ENCODE measurements around the gene CHEK1. TPM values are rescaled to one million over a fixed set of nuclear protein-coding genes. Genes with fewer than 3 reads are reported as not detected.

The CHEK1 gene
- total and polyA plus RNA-seq, 2 of the 4 experiments (the other 2 are of a cell fraction): 16.0 to 22.6 TPM

DNA sequence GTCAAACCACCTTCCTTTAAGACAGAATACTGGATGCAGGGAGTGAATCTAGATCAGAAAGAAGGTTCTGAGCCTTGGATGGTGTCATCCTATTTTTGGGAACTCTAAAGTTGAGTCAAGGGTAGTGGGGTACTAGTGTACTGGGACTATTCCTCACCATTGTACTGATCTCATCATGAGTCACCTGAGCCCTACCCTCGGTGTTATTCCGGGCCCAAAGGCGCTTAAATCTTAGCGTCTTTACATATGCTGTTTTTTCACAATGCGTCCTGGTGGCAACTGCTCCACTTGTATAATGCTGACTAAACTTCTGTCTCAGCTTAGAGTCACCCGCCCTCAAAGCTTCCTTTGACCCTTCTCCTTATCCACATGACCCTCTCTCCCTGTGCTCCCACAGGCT lies 95.8 kb downstream of the CHEK1 start:
- H3K4ac ChIP-seq (ENCODE audit: low read depth, low read length): no peak overlapping the region
- TF ChIP-seq, protein P1, sequence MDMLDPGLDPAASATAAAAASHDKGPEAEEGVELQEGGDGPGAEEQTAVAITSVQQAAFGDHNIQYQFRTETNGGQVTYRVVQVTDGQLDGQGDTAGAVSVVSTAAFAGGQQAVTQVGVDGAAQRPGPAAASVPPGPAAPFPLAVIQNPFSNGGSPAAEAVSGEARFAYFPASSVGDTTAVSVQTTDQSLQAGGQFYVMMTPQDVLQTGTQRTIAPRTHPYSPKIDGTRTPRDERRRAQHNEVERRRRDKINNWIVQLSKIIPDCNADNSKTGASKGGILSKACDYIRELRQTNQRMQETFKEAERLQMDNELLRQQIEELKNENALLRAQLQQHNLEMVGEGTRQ (IDR thresholded peaks at IDR 0.05; ENCODE audit: low read depth, low read length): no peak
- TF ChIP-seq, protein P2, sequence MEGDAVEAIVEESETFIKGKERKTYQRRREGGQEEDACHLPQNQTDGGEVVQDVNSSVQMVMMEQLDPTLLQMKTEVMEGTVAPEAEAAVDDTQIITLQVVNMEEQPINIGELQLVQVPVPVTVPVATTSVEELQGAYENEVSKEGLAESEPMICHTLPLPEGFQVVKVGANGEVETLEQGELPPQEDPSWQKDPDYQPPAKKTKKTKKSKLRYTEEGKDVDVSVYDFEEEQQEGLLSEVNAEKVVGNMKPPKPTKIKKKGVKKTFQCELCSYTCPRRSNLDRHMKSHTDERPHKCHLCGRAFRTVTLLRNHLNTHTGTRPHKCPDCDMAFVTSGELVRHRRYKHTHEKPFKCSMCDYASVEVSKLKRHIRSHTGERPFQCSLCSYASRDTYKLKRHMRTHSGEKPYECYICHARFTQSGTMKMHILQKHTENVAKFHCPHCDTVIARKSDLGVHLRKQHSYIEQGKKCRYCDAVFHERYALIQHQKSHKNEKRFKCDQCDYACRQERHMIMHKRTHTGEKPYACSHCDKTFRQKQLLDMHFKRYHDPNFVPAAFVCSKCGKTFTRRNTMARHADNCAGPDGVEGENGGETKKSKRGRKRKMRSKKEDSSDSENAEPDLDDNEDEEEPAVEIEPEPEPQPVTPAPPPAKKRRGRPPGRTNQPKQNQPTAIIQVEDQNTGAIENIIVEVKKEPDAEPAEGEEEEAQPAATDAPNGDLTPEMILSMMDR (conservative IDR thresholded peaks at IDR 0.05; ENCODE audit: low read depth, low read length): no peak
- no peak for TF ChIP-seq FOS (IDR thresholded peaks at IDR 0.05; ENCODE audit: low read depth, low read length)
- no peak for TF ChIP-seq RFX5 (IDR thresholded peaks at IDR 0.05; ENCODE audit: low read depth, low read length)
- TF ChIP-seq MAFK (IDR thresholded peaks at IDR 0.05; ENCODE audit: low read depth, low read length): no peak
- no peak for TF ChIP-seq MXI1 (IDR thresholded peaks at IDR 0.05; ENCODE audit: borderline replicate concordance, low read depth, low read length)
- no peak for TF ChIP-seq POLR2A (IDR thresholded peaks at IDR 0.05; ENCODE audit: low read depth, low read length)
- TF ChIP-seq CHD1 (IDR thresholded peaks at IDR 0.05; ENCODE audit: low read depth, low read length): no peak
- no peak for TF ChIP-seq CEBPB (IDR thresholded peaks at IDR 0.05; ENCODE audit: low read depth, low read length)
- TF ChIP-seq MAZ (IDR thresholded peaks at IDR 0.05; ENCODE audit: borderline replicate concordance, low read depth, low read length): no peak
- no peak for TF ChIP-seq BHLHE40 (IDR thresholded peaks at IDR 0.05; ENCODE audit: low read depth, low read length)
- TF ChIP-seq, protein P3, sequence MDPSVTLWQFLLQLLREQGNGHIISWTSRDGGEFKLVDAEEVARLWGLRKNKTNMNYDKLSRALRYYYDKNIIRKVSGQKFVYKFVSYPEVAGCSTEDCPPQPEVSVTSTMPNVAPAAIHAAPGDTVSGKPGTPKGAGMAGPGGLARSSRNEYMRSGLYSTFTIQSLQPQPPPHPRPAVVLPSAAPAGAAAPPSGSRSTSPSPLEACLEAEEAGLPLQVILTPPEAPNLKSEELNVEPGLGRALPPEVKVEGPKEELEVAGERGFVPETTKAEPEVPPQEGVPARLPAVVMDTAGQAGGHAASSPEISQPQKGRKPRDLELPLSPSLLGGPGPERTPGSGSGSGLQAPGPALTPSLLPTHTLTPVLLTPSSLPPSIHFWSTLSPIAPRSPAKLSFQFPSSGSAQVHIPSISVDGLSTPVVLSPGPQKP (IDR thresholded peaks at IDR 0.05; ENCODE audit: borderline replicate concordance, low read depth, low read length): no peak
- TF ChIP-seq NFE2L2 (IDR thresholded peaks at IDR 0.05; ENCODE audit: low read depth, low read length): no peak
- TF ChIP-seq RCOR1 (IDR thresholded peaks at IDR 0.05; ENCODE audit: insufficient replicate concordance, low read length): no peak
- no peak for TF ChIP-seq RAD21 (IDR thresholded peaks at IDR 0.05; ENCODE audit: low read length)
- intact Hi-C loops (cut with micrococcal nuclease) (no loop called here), dilution Hi-C loops (cut with HindIII; ENCODE audit: low sequenced_read_pairs, unreplicated experiment) (no loop called here), in situ Hi-C loops (cut with MboI; ENCODE audit: low sequenced_read_pairs) (no loop called here)
- WGBS, 2 experiments (ENCODE audit: extremely low coverage in 2 of 2, insufficient read length in 1 of 2): 0% methylated on average over 1 of the region's 6 CpGs; no CpG with 5 or more reads in 1 of the 2 experiments
- H3K56ac ChIP-seq (ENCODE audit: extremely low read depth, insufficient read depth, low read length): no peak overlapping the region
- H4K5ac ChIP-seq (ENCODE audit: low read depth, low read length): no peak overlapping the region
- no peak overlapping the region for H2BK15ac ChIP-seq (ENCODE audit: low read depth, low read length)
- no peak overlapping the region for H2BK120ac ChIP-seq (ENCODE audit: low read depth, low read length)
- no peaks in the 10 kb centered on the region for H3K36me3 ChIP-seq (ENCODE audit: control insufficient read depth, insufficient read depth, low read length)
- no peak overlapping the region for H3K9ac ChIP-seq (ENCODE audit: low read depth, low read length)
- ChIA-PET POLR2A (ENCODE audit: unreplicated experiment) (no interaction called here), CTCF (no interaction called here)
- H3K79me1 ChIP-seq (ENCODE audit: low read depth in 1 of 2, low read length in 2 of 2): no peaks in the 10 kb centered on the region
- H3K4me1 ChIP-seq (ENCODE audit: control insufficient read depth, insufficient read depth, low read length): no peaks in the 10 kb centered on the region
- H2AK9ac ChIP-seq (replicated peaks; ENCODE audit: low read depth, low read length, poor library complexity): no peak overlapping the region
- BruUV-seq (replicated peaks): no TSS peak
- no peak overlapping the region for H3K27ac ChIP-seq (ENCODE audit: insufficient read depth, low read length)
- H3K9me1 ChIP-seq (ENCODE audit: insufficient read depth, low read length): no peaks in the 10 kb centered on the region
- H3K9me3 ChIP-seq (ENCODE audit: control insufficient read depth, insufficient read depth, low read length): no peaks in the 10 kb centered on the region
- H3K14ac ChIP-seq (replicated peaks; ENCODE audit: low read depth, low read length): no peak overlapping the region
- no peak overlapping the region for H2BK20ac ChIP-seq (ENCODE audit: low read depth, low read length)
- H4K20me1 ChIP-seq (ENCODE audit: insufficient read depth, low read length): no peaks in the 10 kb centered on the region
- H2BK5ac ChIP-seq (ENCODE audit: low read depth, low read length, poor library complexity, severe bottlenecking): no peak overlapping the region
- no peak overlapping the region for H3K18ac ChIP-seq (ENCODE audit: low read depth, low read length)
- no peak overlapping the region for H3K23ac ChIP-seq (ENCODE audit: low read depth, low read length)
- no peak overlapping the region for H3K4me3 ChIP-seq (ENCODE audit: insufficient read depth, low read depth, low read length)
- H4K91ac ChIP-seq (ENCODE audit: insufficient read depth, low read depth, low read length): no peak overlapping the region
- H3K4me2 ChIP-seq (ENCODE audit: low read depth, low read length): no peak overlapping the region
- H2AK5ac ChIP-seq (ENCODE audit: low read depth, low read length): no peak overlapping the region
- H4K8ac ChIP-seq (ENCODE audit: low read depth in 2 of 2, low read length in 2 of 2): no peak overlapping the region
- no peak for DNase-seq
- no peaks in the 10 kb centered on the region for H3K27me3 ChIP-seq (ENCODE audit: control insufficient read depth, insufficient read depth, low read length)
- ATAC-seq (ENCODE audit: low read depth): no peak
- no peak overlapping the region for H2AFZ ChIP-seq (replicated peaks; ENCODE audit: low read length, poor library complexity)

Data from IMR-90 (cell line).